Ovary (tissue), 3 donors: Measurements from ENCODE around the gene CCDC61.

ENCODE experiments used
- EP300 ChIP-seq: sonication (generic); formaldehyde crosslinking; IDR thresholded peaks from one replicate; pipeline ENCODE4 v1.6.1; 2017; ENCODE audit warnings: antibody characterized with exemption
- POLR2A ChIP-seq: fragments of 450-650 bp; IDR thresholded peaks from one replicate; pipeline ENCODE4 v1.6.1; 2017; ENCODE audit warnings: antibody characterized with exemption, mild to moderate bottlenecking, moderate library complexity
- TF ChIP-seq, protein P1 (sequence below), 3 donors: fragments of 450-650 bp in 2 of 3; fragments of 200-600 bp in 1 of 3; IDR thresholded peaks; one replicate each; pipeline versions ENCODE4 v1.5.1 to v1.8.0; 2016 to 2022; ENCODE audit warnings: antibody characterized with exemption in 3 of 3, mild to moderate bottlenecking in 1 of 3
- donor health status: DM: no; HTN: no; CAD: no.

DNA sequence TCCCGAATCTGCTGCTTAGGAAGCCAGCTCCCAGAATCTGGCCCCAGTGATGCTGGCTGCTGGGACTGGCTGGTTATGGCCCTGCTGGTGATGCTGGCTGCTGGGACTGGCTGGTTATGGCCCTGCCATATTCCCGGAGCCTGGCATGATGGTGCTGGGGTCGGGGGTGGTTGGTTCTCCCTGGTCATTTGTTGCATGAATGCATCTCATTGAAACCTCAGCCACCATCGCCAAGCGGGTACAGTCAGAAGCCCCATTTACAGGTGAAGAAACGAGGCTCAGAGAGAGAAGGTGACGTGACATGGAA, 25.5 kb downstream of the CCDC61 start:
- TF ChIP-seq POLR2A, result no peak
- TF ChIP-seq, protein P1, sequence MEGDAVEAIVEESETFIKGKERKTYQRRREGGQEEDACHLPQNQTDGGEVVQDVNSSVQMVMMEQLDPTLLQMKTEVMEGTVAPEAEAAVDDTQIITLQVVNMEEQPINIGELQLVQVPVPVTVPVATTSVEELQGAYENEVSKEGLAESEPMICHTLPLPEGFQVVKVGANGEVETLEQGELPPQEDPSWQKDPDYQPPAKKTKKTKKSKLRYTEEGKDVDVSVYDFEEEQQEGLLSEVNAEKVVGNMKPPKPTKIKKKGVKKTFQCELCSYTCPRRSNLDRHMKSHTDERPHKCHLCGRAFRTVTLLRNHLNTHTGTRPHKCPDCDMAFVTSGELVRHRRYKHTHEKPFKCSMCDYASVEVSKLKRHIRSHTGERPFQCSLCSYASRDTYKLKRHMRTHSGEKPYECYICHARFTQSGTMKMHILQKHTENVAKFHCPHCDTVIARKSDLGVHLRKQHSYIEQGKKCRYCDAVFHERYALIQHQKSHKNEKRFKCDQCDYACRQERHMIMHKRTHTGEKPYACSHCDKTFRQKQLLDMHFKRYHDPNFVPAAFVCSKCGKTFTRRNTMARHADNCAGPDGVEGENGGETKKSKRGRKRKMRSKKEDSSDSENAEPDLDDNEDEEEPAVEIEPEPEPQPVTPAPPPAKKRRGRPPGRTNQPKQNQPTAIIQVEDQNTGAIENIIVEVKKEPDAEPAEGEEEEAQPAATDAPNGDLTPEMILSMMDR (IDR thresholded peaks at IDR 0.05), result no peak
- no peak for TF ChIP-seq EP300
